HG03039 (cell line): Measurements from ENCODE around the gene HMGN1.

Experiments used
- ATAC-seq: cut with Tn5 transposase; IDR thresholded peaks from one replicate; pipeline ENCODE4 v1.9.1; 2021; ENCODE audit warnings: mild to moderate bottlenecking, moderate library complexity; ENCODE audit not compliant: unreplicated experiment

HMGN1 gene

DNA sequence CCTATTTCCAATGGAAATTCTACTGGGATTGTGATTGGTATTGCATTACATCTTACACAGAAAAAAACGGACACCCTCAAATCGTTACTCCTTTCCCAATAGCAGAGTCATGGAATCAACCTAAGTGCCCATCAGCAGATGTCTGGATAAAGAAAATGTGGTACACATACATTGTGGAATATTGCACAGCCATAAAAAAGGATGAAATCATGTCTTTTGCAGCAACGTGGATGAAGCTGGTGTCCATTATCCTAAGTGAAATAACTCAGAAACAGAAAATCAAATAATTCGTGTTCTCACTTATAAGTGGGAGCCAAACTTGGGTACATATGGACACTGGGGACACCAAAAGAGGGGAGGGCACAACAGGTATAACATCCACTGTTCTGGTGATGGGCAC is 14.3 kb downstream of the HMGN1 start:
- ATAC-seq, result no peak

- ATAC-seq, result no peak
Observed at GRCh38 chr21:39332175-39332574, 16.7 kb downstream of the HMGN1 start.

- ATAC-seq, result no peak
Observed at GRCh38 chr21:39330001-39330400, 18.9 kb downstream of the HMGN1 start.

DNA sequence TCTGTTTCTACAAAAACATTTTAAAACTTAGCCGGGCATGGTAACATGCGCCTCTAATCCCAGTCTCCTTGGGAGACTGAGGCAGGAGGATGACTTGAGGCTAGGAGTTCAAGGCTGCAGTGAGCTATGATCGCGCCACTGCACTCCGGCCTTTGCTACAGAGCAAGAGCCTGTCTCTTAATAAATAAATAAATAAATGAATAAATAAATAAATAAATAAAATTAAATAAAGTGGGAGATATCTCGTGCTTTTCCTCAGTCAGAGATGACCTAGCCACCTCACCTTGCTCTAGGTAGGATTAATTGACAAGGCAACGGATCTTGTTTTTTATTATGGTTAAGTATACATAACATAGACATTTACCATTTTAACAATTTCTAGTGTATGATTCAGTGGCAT is 21.2 kb downstream of the HMGN1 start:
- no peak for ATAC-seq

GRCh38 chr21:39326607-39327307 is 22.1 kb downstream of the HMGN1 start:
- no peak for ATAC-seq

- no peak for ATAC-seq
Observed at GRCh38 chr21:39325458-39325857, 23.4 kb downstream of the HMGN1 start.

GRCh38 chr21:39321424-39321823 is 27.5 kb downstream of the HMGN1 start:
- ATAC-seq, result no peak

GRCh38 chr21:39319814-39320332 is 29.0 kb downstream of the HMGN1 start:
- no peak for ATAC-seq

DNA sequence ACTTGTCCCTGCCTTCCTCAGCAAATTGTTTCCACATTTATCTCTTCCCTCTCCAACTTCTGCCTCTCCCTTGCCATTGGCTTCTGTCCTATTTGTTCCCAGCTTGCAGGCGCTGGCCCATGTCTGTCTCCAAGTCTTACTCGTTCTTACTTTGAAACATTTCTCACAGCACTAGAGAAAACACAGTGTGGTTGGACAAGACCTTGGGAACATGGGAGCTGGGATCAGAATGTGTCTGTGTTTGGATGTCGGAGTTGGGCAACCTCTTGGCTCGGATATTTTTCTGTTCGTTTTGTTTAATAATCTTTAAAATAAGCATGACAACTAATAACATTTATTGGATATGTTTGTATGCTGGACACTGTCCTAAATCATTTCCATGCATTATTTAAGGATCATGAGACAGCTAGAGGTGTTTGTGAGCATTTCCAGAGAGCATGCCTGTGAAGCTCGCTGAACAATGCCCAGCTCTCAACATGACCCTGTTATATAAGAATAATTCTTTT is 29.6 kb downstream of the HMGN1 start:
- no peak for ATAC-seq

- no peak for ATAC-seq
Observed at GRCh38 chr21:39318091-39318959, 30.6 kb downstream of the HMGN1 start.

- ATAC-seq, result no peak
Observed at GRCh38 chr21:39317134-39318090, 31.5 kb downstream of the HMGN1 start.

- no peak for ATAC-seq
Observed at GRCh38 chr21:39316729-39317128, 32.2 kb downstream of the HMGN1 start.

DNA sequence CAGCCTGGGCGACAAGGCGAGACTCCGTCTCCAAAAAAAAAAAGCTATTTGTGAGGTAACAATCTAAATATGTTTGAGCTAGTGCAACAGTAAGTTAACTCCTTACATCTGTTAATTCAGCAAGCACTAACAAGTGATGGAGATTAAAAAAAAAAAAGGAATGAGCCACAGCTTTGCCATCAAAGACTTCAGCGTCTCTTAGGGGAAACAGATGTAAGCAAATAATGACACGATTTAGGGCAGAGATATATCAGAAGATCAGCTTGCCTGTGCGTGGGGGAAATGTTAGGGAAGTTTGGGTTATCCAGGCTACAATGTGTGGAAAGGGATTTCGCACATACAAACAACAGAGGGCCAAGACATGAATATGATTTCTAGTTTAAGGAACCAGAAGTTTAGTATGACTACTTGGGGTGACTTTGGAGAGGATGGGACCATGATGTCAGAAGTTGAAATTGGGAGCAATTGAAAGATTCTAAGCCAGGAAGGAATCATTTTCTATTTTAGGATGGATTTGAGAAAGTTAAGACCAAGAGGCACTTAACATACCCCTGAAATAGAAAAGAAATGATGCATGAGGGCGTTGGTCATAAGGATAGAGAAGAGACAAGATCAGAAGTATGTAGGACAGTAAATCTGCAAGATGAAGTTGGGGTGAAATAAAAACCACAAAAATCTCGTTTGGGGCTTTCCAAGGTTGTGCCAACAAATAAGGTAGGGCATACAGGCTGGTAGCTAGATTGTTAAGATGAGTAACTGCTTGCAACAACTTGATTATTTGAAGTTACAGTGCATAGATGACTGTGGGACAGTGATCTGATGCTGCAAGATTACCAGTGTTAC is 33.1 kb downstream of the HMGN1 start:
- no peak for ATAC-seq

GRCh38 chr21:39314143-39315027 is 34.5 kb downstream of the HMGN1 start:
- no peak for ATAC-seq

DNA sequence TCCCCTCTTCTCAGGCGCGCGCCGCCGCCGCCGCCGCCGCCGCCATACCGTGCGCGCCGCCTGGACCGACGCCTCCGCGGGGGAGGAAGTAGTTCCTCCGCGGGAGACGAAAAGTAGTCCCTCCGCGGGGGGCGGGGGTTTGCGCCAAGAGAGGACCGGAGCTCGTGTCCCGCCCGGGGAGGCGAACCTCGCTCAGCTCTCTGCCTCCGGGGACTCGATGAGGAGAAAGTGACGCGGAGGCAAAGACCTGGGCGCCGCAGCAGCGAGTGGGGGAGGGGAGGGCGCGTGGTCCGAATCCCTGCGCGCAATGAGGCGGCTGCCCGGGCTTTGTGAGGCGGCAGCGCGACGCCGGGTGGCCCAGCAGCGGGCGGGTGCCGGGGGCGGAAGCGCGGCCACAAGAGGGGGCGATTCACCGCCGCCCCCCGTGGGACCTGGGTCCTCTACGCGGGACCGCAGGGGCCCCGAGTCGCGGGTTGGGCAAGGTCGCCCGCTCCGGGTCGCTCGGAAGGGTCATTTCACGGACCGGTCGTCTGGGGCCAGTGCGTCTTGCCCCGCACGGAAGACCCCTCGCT is 35.2 kb downstream of the HMGN1 start, which contains the start of gene BRWD1:
Gene BRWD1 (minus strand): TSS at position 62 of the 572 bp plus-strand sequence. CDS start 141 bp downstream, outside the sequence.
- peak; percentile 40 for ATAC-seq

GRCh38 chr21:39313042-39313570 is 35.8 kb downstream of the HMGN1 start:
- peak; percentile 1 for ATAC-seq

GRCh38 chr21:39312112-39313041 is 36.5 kb downstream of the HMGN1 start:
- ATAC-seq, result peak; percentile 64
